Activated naive CD8-positive, alpha-beta T cell treated with anti-CD3 and anti-CD28 coated beads, Interleukin-2, amount 50 U/mL, for 16 hours (primary cell): ENCODE measurements around the gene CRAT.

ENCODE experiments used
- DNase-seq: peaks from one replicate; pipeline ENCODE4 v3.0.0-alpha.2; 2020; ENCODE audit warnings: low read depth, low spot score

The CRAT gene

GRCh38 chr9:129089246-129089645 is 21.3 kb downstream of the CRAT start:
- DNase-seq, result no peak

- no peak for DNase-seq
These were observed 26.5 kb downstream of the CRAT start for GRCh38 chr9:129084087-129084486.

- no peak for DNase-seq
These were observed 29.1 kb downstream of the CRAT start for GRCh38 chr9:129081388-129081904.

- peak; percentile 96 for DNase-seq
These were observed 29.8 kb downstream of the CRAT start, which contains the start of gene DOLPP1 for GRCh38 chr9:129080601-129081387. DOLPP1 (plus strand) TSS chr9:129081111; CDS start chr9:129081132, 21 bp downstream.

- no peak for DNase-seq
These were observed 30.3 kb downstream of the CRAT start for GRCh38 chr9:129080298-129080600.

GRCh38 chr9:129079829-129080228 is 30.8 kb downstream of the CRAT start:
- DNase-seq, result no peak

GRCh38 chr9:129078691-129079503 is 31.7 kb downstream of the CRAT start:
- no peak for DNase-seq

GRCh38 chr9:129077236-129077635 is 33.4 kb downstream of the CRAT start:
- no peak for DNase-seq

GRCh38 chr9:129076640-129077037 is 34.0 kb downstream of the CRAT start:
- DNase-seq, result no peak

- DNase-seq, result no peak
These were observed 34.5 kb downstream of the CRAT start for GRCh38 chr9:129075996-129076639.

- no peak for DNase-seq
These were observed 36.5 kb downstream of the CRAT start for GRCh38 chr9:129074106-129074505.

GRCh38 chr9:129073404-129073803 is 37.2 kb downstream of the CRAT start:
- no peak for DNase-seq

- DNase-seq, result no peak
These were observed 38.4 kb downstream of the CRAT start for GRCh38 chr9:129072171-129072570.

- DNase-seq, result no peak
These were observed 39.0 kb downstream of the CRAT start for GRCh38 chr9:129071526-129072126.

- DNase-seq, result no peak
These were observed 39.7 kb downstream of the CRAT start for GRCh38 chr9:129070696-129071525.

- DNase-seq, result no peak
These were observed 40.5 kb downstream of the CRAT start for GRCh38 chr9:129069862-129070641.

GRCh38 chr9:129068990-129069861 is 41.4 kb downstream of the CRAT start:
- peak; percentile 31 for DNase-seq

GRCh38 chr9:129068110-129068509 is 42.5 kb downstream of the CRAT start:
- no peak for DNase-seq

- no peak for DNase-seq
These were observed 46.1 kb downstream of the CRAT start for GRCh38 chr9:129064499-129064908.
